ENCODE data around the gene CFAP65. TPM values are rescaled to one million over a fixed set of nuclear protein-coding genes. Genes with fewer than 3 reads are reported as not detected.

CFAP65 gene
- total RNA-seq, 1 experiment from 2014 or later = 0.44 TPM

DNA sequence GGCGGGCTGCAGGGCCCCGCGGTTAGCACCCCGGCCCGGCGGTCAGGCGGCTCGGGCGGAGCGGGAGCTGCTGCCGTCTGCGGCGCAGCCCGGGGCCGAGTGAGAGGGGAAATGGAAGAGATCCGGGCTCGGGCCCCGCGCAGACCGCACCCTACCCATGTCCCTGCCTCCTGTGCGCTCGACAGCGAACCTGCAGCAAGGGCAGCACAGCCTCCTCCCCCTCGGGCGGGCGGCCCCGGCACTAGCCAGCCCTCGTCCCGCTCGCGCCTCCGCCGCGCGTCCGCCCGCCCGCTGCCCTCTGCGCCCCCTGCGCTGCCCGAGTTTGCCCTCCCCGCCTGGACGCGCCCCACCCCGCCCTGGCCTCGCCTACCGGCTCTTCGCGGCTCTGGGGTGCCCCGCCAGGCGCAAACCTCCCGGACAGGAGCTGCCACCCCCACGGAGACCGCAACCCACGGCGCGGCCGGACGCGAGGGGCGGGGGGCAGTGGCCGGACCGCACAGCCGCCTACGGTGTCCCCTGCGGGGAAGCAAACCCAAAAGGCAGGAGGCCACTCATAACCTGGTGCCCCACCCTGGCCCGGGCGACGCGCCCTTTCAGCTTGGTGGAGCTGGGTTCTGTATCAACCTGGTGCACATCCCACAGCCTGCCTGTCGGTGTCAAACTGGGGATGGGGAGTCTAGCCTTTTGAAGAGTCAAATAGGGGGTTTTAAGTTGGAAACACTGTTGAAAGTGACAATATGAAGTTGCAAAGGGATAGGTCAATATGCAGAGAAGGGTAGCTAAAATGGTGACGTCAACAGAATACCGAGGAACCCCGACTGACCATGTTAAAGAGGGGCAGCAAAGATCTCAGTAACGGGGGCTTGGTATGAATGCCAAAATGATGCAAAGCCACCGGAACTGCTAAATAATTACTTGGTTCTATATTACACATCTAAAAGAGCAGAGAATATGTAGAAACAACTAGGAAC is 19.8 kb upstream of the CFAP65 start, which contains the start of gene IHH:
Gene IHH, minus strand, starts transcription at position 101 of the 971 bp plus-strand sequence. CDS start 454 bp downstream, outside the sequence.
- Mint-ChIP-seq H3K4me3 (peak within 1 kb of the TSS; percentile 60), H3K27me3 (ENCODE audit: low read depth) (peaks cover 92% of the 10 kb centered on the region), H3K9me3 (no peaks in the 10 kb centered on the region), H3K4me1 (peaks cover 30% of the 10 kb centered on the region), H3K36me3 (no peaks in the 10 kb centered on the region), H3K27ac (no peak within 1 kb of the TSS)
- peak; percentile 49 for ATAC-seq
- CTCF ChIA-PET = interaction anchor here (0.8 to 8.3 kb wide), 13 partner anchors 12 to 469 kb away, joined by 3 to 198 read pairs (median 33); partner anchors contain the start of gene NHEJ1
- POLR2A ChIA-PET = interaction anchor here (0.5 to 0.7 kb wide), 2 partner anchors 58 to 301 kb away, joined by 3 read pairs; no protein-coding TSS in a partner anchor
- no peak for TF ChIP-seq FOXK1 (CRISPR knock-in tag; IDR thresholded peaks at IDR 0.05)
- DNase-seq (ENCODE audit: low spot score) = peak; percentile 54

DNA sequence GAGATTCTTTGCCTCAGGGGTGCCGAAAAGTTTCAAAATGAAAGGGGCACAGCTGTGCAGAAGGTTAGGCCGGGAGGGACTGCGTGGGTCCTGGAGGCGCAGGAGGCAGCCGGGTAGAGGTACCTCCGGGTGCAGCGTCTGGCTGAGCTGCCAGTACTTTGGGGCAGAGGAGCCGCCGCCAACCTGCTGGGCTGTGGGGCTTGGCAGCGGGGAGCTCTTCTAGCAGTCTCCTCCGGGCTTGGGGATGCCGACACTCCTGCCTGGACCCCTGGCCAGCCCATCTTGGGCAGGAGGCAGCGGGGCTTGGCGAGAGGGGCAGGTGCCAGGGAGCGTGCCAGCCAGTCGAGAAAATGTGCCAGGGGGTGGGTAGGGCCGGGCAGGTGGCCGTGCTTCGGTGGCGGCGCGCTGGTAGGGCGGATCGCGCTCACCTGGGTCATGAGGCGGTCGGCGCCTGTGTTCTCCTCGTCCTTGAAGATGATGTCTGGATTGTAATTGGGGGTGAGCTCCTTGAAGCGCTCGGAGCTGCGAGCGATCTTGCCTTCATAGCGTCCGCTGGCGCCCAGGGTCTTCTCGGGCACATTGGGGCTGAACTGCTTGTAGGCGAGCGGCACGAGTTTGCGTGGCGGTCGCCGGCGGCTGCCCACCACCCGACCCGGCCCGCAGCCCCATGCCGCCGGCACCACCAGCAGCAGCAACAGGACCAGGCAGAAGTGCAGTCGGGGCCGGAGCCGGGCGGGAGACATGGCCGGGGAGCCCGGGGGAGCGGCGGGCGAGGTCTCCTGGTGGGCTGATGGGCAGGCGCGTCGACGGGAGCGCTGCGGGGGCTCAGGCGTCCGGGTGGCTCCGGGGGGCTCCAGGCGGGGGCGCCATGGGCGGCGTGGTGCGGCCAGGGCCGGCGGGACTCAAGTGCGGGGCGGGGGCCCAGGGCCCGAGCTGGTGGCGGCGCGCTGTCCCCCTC is 18.7 kb upstream of the CFAP65 start:
- no peaks in the 10 kb centered on the region for H3K9me3 Mint-ChIP-seq
- DNase-seq (ENCODE audit: low spot score) (peak; percentile 34), ATAC-seq (no peak)
- CTCF ChIA-PET = interaction anchor here (0.7 to 8.3 kb wide), 19 partner anchors 13 to 470 kb away, joined by 3 to 198 read pairs (median 10); partner anchors contain the start of genes DNPEP, NHEJ1 and ZFAND2B
- H3K27ac Mint-ChIP-seq = no peak overlapping the region
- peak overlapping the region; percentile 60 for H3K4me3 Mint-ChIP-seq
- TF ChIP-seq FOXP1 (CRISPR knock-in tag; IDR thresholded peaks at IDR 0.05; ENCODE audit: borderline replicate concordance) (0 out of 2 replicates have a peak, but pooled peaks have one; percentile 30), ATF1 (CRISPR knock-in tag; IDR thresholded peaks at IDR 0.05) (0 out of 2 replicates have a peak, but pooled peaks have one; percentile 53), ZNF423 (CRISPR knock-in tag; IDR thresholded peaks at IDR 0.05) (0 out of 2 replicates have a peak, but pooled peaks have one; percentile 9)
- TF ChIP-seq, protein P1, sequence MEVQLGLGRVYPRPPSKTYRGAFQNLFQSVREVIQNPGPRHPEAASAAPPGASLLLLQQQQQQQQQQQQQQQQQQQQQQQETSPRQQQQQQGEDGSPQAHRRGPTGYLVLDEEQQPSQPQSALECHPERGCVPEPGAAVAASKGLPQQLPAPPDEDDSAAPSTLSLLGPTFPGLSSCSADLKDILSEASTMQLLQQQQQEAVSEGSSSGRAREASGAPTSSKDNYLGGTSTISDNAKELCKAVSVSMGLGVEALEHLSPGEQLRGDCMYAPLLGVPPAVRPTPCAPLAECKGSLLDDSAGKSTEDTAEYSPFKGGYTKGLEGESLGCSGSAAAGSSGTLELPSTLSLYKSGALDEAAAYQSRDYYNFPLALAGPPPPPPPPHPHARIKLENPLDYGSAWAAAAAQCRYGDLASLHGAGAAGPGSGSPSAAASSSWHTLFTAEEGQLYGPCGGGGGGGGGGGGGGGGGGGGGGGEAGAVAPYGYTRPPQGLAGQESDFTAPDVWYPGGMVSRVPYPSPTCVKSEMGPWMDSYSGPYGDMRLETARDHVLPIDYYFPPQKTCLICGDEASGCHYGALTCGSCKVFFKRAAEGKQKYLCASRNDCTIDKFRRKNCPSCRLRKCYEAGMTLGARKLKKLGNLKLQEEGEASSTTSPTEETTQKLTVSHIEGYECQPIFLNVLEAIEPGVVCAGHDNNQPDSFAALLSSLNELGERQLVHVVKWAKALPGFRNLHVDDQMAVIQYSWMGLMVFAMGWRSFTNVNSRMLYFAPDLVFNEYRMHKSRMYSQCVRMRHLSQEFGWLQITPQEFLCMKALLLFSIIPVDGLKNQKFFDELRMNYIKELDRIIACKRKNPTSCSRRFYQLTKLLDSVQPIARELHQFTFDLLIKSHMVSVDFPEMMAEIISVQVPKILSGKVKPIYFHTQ (CRISPR knock-in tag; IDR thresholded peaks at IDR 0.05) = no peak
- TF ChIP-seq, protein P2, sequence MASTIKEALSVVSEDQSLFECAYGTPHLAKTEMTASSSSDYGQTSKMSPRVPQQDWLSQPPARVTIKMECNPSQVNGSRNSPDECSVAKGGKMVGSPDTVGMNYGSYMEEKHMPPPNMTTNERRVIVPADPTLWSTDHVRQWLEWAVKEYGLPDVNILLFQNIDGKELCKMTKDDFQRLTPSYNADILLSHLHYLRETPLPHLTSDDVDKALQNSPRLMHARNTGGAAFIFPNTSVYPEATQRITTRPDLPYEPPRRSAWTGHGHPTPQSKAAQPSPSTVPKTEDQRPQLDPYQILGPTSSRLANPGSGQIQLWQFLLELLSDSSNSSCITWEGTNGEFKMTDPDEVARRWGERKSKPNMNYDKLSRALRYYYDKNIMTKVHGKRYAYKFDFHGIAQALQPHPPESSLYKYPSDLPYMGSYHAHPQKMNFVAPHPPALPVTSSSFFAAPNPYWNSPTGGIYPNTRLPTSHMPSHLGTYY (CRISPR knock-in tag; IDR thresholded peaks at IDR 0.05) = no peak
- TF ChIP-seq, protein P3, sequence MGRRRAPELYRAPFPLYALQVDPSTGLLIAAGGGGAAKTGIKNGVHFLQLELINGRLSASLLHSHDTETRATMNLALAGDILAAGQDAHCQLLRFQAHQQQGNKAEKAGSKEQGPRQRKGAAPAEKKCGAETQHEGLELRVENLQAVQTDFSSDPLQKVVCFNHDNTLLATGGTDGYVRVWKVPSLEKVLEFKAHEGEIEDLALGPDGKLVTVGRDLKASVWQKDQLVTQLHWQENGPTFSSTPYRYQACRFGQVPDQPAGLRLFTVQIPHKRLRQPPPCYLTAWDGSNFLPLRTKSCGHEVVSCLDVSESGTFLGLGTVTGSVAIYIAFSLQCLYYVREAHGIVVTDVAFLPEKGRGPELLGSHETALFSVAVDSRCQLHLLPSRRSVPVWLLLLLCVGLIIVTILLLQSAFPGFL (CRISPR knock-in tag; IDR thresholded peaks at IDR 0.05; ENCODE audit: borderline replicate concordance) = no peak
- peaks cover 96% of the 10 kb centered on the region for H3K27me3 Mint-ChIP-seq (ENCODE audit: low read depth)
- POLR2A ChIA-PET = interaction anchor here (0.5 to 0.8 kb wide), 2 partner anchors 85 to 300 kb away, joined by 3 read pairs; no protein-coding TSS in a partner anchor
- H3K4me1 Mint-ChIP-seq = peaks cover 30% of the 10 kb centered on the region
- no peaks in the 10 kb centered on the region for H3K36me3 Mint-ChIP-seq

DNA sequence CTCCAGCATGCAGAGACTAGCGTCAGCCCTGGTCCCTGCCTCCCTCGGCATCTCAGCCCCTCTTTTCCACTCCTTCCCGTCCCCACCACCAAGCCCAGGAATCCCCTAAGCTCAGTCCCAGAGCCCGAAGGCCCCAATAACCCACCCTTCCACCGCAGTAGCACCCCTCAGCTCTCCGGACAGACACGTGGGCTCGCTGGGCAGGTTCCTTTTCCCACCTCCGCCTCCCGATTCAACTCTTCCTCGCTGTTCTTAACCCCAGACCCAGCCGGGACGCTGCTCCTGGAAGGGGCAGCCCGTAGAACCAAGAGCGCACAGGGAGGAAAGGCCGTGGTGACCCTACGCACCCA is 18.0 kb upstream of the CFAP65 start:
- H3K27ac Mint-ChIP-seq = no peak overlapping the region
- H3K27me3 Mint-ChIP-seq (ENCODE audit: low read depth) = peaks cover 96% of the 10 kb centered on the region
- DNase-seq (ENCODE audit: low spot score) = no peak
- TF ChIP-seq, protein P4, sequence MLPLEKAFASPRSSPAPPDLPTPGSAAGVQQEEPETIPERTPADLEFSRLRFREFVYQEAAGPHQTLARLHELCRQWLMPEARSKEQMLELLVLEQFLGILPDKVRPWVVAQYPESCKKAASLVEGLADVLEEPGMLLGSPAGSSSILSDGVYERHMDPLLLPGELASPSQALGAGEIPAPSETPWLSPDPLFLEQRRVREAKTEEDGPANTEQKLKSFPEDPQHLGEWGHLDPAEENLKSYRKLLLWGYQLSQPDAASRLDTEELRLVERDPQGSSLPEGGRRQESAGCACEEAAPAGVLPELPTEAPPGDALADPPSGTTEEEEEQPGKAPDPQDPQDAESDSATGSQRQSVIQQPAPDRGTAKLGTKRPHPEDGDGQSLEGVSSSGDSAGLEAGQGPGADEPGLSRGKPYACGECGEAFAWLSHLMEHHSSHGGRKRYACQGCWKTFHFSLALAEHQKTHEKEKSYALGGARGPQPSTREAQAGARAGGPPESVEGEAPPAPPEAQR (CRISPR knock-in tag; IDR thresholded peaks at IDR 0.05) = no peak
- TF ChIP-seq, protein P5, sequence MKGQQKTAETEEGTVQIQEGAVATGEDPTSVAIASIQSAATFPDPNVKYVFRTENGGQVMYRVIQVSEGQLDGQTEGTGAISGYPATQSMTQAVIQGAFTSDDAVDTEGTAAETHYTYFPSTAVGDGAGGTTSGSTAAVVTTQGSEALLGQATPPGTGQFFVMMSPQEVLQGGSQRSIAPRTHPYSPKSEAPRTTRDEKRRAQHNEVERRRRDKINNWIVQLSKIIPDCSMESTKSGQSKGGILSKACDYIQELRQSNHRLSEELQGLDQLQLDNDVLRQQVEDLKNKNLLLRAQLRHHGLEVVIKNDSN (CRISPR knock-in tag; IDR thresholded peaks at IDR 0.05) = no peak
- TF ChIP-seq GABPB1 (CRISPR knock-in tag; IDR thresholded peaks at IDR 0.05) = no peak
- TF ChIP-seq ZNF671 (CRISPR knock-in tag; IDR thresholded peaks at IDR 0.05) = no peak
- no peak for TF ChIP-seq ELF4 (CRISPR knock-in tag; IDR thresholded peaks at IDR 0.05; ENCODE audit: low read depth)
- TF ChIP-seq, protein P6, sequence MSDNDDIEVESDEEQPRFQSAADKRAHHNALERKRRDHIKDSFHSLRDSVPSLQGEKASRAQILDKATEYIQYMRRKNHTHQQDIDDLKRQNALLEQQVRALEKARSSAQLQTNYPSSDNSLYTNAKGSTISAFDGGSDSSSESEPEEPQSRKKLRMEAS (CRISPR knock-in tag; IDR thresholded peaks at IDR 0.05) = no peak
- TF ChIP-seq ZNF263 (CRISPR knock-in tag; IDR thresholded peaks at IDR 0.05; ENCODE audit: low read depth) = no peak
- TF ChIP-seq, protein P7, sequence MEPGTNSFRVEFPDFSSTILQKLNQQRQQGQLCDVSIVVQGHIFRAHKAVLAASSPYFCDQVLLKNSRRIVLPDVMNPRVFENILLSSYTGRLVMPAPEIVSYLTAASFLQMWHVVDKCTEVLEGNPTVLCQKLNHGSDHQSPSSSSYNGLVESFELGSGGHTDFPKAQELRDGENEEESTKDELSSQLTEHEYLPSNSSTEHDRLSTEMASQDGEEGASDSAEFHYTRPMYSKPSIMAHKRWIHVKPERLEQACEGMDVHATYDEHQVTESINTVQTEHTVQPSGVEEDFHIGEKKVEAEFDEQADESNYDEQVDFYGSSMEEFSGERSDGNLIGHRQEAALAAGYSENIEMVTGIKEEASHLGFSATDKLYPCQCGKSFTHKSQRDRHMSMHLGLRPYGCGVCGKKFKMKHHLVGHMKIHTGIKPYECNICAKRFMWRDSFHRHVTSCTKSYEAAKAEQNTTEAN (CRISPR knock-in tag; IDR thresholded peaks at IDR 0.05) = no peak

More for the DNA sequence above, 18.0 kb upstream of the CFAP65 start:
- H3K4me1 Mint-ChIP-seq = peaks cover 30% of the 10 kb centered on the region
- H3K4me3 Mint-ChIP-seq = peak overlapping the region; percentile 60; the same call in 1 of the 2 replicates
- ChIA-PET POLR2A (interaction anchor here (0.8 to 1.3 kb wide), 2 partner anchors 59 to 86 kb away, joined by 3 read pairs; no protein-coding TSS in a partner anchor), CTCF (interaction anchor here (0.5 to 8.3 kb wide), 18 partner anchors 14 to 329 kb away, joined by 3 to 198 read pairs (median 8); partner anchors contain the start of genes DNPEP, NHEJ1 and ZFAND2B)
- ATAC-seq = no peak
- no peaks in the 10 kb centered on the region for H3K36me3 Mint-ChIP-seq
- H3K9me3 Mint-ChIP-seq = no peaks in the 10 kb centered on the region
